OCI-M1 (cell line): Measurements from ENCODE around the gene ANKRD34A.

Experiments
- DNase-seq: peaks from one replicate; lab custom pipeline; 2025; lab: John Stamatoyannopoulos, UW

The ANKRD34A gene

GRCh38 chr1:145967288-145967687 is 2.9 kb upstream of the ANKRD34A start:
- no peak for DNase-seq

- no peak for DNase-seq
Measured at GRCh38 chr1:145965119-145965744, 857 bp upstream of the ANKRD34A start.

- peak; percentile 64 for DNase-seq
Measured at GRCh38 chr1:145963265-145964019, 933 bp downstream of the ANKRD34A start.

- DNase-seq: no peak
Measured at GRCh38 chr1:145962157-145963102, 1.9 kb downstream of the ANKRD34A start.

GRCh38 chr1:145961425-145962156 is 2.8 kb downstream of the ANKRD34A start:
- DNase-seq: no peak

- no peak for DNase-seq
Measured at GRCh38 chr1:145961109-145961424, 3.3 kb downstream of the ANKRD34A start.

- DNase-seq: peak; percentile 86
Measured at GRCh38 chr1:145960468-145961108, 3.8 kb downstream of the ANKRD34A start.

- DNase-seq: no peak
Measured at GRCh38 chr1:145959957-145960467, 4.4 kb downstream of the ANKRD34A start.

- no peak for DNase-seq
Measured at GRCh38 chr1:145959333-145959732, 5.0 kb downstream of the ANKRD34A start.

GRCh38 chr1:145958734-145959133 is 5.6 kb downstream of the ANKRD34A start:
- no peak for DNase-seq

GRCh38 chr1:145957443-145958319 is 6.7 kb downstream of the ANKRD34A start, which contains the start of gene LIX1L:
LIX1L (minus strand) TSS chr1:145958017; CDS start chr1:145957927, 90 bp downstream.
- peak; percentile 99 for DNase-seq

GRCh38 chr1:145956781-145957442 is 7.5 kb downstream of the ANKRD34A start:
- no peak for DNase-seq

GRCh38 chr1:145956361-145956760 is 8.0 kb downstream of the ANKRD34A start:
- DNase-seq: no peak

- DNase-seq: no peak
Measured at GRCh38 chr1:145955436-145955835, 8.9 kb downstream of the ANKRD34A start.

GRCh38 chr1:145953861-145954260 is 10.5 kb downstream of the ANKRD34A start:
- no peak for DNase-seq

- no peak for DNase-seq
Measured at GRCh38 chr1:145952903-145953302, 11.5 kb downstream of the ANKRD34A start.

GRCh38 chr1:145951526-145951925 is 12.8 kb downstream of the ANKRD34A start:
- no peak for DNase-seq

GRCh38 chr1:145949219-145949618 is 15.2 kb downstream of the ANKRD34A start:
- no peak for DNase-seq

GRCh38 chr1:145947551-145947950 is 16.8 kb downstream of the ANKRD34A start:
- no peak for DNase-seq
